Glutamatergic neuron (in vitro differentiated cells): ENCODE measurements around the gene HOOK2. TPM values are rescaled to one million over a fixed set of nuclear protein-coding genes. Genes with fewer than 3 reads are reported as not detected.
A peak's percentile ranks its signal among the peaks of the same experiment; 100 is the strongest.

Source experiments
- DNase-seq: peaks from one replicate; pipeline ENCODE4 v3.0.0; 2022
- H3K27ac Mint-ChIP-seq: one replicate; pipeline ENCODE4 v1.8.0; 2020; ENCODE audit warnings: mild to moderate bottlenecking, mixed read lengths, inconsistent platforms; ENCODE audit not compliant: unreplicated experiment
- H3K27me3 Mint-ChIP-seq: one replicate; pipeline ENCODE4 v1.8.0; 2020; ENCODE audit warnings: mild to moderate bottlenecking, moderate library complexity, mixed read lengths, inconsistent platforms; ENCODE audit not compliant: unreplicated experiment
- H3K36me3 Mint-ChIP-seq: one replicate; pipeline ENCODE4 v1.8.0; 2020; ENCODE audit warnings: mild to moderate bottlenecking, mixed read lengths, inconsistent platforms; ENCODE audit not compliant: unreplicated experiment
- H3K4me1 Mint-ChIP-seq: one replicate; pipeline ENCODE4 v1.8.0; 2020; ENCODE audit warnings: mild to moderate bottlenecking, low read depth, mixed read lengths, inconsistent platforms; ENCODE audit not compliant: unreplicated experiment
- H3K4me3 Mint-ChIP-seq: one replicate; pipeline ENCODE4 v1.8.0; 2020; ENCODE audit warnings: mild to moderate bottlenecking, mixed read lengths, inconsistent platforms; ENCODE audit not compliant: unreplicated experiment
- H3K9me3 Mint-ChIP-seq: one replicate; pipeline ENCODE4 v1.8.0; 2020; ENCODE audit warnings: mild to moderate bottlenecking, moderate library complexity, mixed read lengths, inconsistent platforms; ENCODE audit not compliant: unreplicated experiment
- total RNA-seq: library from RNA; stranded (reverse); fragmentation: NEBNext Ultra II Directional; extraction: Animal tissue kit (Norgen Biotek cat#: 25700); gene quantifications from one replicate; pipeline ENCODE4 v1.2.1, GENCODE V29; 2021; ENCODE audit not compliant: unreplicated experiment
- TF ChIP-seq, protein P1 (sequence below): fragments of 200-600 bp; sonication (generic); IDR thresholded peaks from one replicate; pipeline ENCODE4 v1.5.0; 2021; ENCODE audit not compliant: partially characterized antibody, unreplicated experiment

Gene HOOK2
- total RNA-seq, 1 donor from 2014 or later = 40.1 TPM

DNA sequence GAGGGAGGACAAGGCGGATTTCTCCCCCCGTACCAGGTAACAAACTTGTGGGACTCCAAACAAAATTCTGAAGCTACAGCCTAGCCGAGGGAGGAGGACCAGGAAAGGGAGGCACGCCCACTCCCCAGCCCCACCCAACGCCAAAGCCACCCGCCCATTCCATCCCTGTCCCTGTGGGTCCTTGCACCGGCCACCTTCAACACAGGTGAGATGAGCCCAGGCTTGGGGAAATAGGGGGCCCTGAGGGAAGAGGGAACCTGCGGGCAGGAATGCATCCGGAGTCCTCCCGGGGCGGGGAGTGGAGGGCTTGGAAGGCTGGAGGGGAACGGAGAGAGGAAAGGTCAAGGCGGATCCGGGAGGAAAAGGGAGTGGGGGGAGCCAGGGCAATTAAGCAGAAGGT is 23.7 kb downstream of the HOOK2 start, which contains the start of gene BEST2:
Gene BEST2 (plus strand): TSS at position 157 of the 400 bp plus-strand sequence. CDS start 802 bp downstream, outside the sequence.
- peaks cover 4% of the 10 kb centered on the region for H3K36me3 Mint-ChIP-seq
- TF ChIP-seq, protein P1, sequence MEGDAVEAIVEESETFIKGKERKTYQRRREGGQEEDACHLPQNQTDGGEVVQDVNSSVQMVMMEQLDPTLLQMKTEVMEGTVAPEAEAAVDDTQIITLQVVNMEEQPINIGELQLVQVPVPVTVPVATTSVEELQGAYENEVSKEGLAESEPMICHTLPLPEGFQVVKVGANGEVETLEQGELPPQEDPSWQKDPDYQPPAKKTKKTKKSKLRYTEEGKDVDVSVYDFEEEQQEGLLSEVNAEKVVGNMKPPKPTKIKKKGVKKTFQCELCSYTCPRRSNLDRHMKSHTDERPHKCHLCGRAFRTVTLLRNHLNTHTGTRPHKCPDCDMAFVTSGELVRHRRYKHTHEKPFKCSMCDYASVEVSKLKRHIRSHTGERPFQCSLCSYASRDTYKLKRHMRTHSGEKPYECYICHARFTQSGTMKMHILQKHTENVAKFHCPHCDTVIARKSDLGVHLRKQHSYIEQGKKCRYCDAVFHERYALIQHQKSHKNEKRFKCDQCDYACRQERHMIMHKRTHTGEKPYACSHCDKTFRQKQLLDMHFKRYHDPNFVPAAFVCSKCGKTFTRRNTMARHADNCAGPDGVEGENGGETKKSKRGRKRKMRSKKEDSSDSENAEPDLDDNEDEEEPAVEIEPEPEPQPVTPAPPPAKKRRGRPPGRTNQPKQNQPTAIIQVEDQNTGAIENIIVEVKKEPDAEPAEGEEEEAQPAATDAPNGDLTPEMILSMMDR = no peak
- peaks cover 3% of the 10 kb centered on the region for H3K9me3 Mint-ChIP-seq
- peak within 1 kb of the TSS; percentile 7 for H3K27ac Mint-ChIP-seq
- H3K27me3 Mint-ChIP-seq = peaks cover 15% of the 10 kb centered on the region
- no peak for DNase-seq
- peak within 1 kb of the TSS; percentile 2 for H3K4me3 Mint-ChIP-seq
- H3K4me1 Mint-ChIP-seq = peaks cover 12% of the 10 kb centered on the region

DNA sequence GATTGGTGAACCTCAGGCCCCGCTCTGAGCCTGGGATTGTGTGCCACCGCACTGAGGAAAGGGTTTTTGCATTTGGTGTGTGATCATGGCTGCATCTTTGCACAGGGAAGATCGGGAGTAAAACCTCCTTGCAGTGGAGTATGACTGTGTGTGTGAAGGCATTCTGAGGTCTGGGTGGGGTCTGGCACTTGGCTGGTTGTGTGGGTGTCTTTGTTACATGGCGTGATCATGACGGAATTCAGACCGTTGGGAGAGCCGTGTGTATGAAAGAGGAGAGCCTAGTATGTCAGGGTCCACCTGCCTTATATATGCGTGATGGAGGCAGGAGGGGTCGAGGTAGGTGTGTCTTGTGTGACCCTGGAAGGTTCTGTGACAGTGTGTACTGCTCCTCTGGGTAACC is 24.5 kb downstream of the HOOK2 start:
- TF ChIP-seq, protein P1 = no peak
- peaks cover 15% of the 10 kb centered on the region for H3K27me3 Mint-ChIP-seq

DNA sequence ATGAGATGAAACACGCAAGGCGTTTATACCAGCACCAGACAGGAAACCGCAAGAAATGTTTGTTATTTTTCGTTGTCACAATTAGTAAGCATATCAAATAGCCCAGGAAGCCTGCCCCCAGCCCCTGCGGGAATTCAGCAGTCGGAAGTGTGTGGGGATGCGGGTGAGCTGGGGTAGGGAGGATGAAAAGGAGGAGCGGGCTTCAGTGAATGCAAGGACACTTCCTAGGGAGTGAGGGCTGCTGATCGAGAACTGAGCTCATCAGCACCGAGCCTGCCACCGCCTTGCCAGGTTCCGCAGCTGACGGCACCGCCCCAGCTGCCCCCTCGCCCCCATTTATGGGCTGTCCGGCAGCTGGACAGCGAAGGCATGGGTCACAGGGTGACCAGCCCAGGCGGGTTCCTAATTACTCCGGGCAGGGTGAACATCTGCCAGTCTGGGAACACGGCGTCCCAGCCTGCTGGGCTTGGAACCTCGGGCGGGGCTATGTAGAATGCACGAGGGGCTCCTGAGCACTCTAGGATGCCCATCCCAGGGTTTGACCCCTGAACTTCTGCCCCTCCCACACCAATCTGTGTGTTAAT is 25.3 kb downstream of the HOOK2 start:
- H3K9me3 Mint-ChIP-seq = peaks cover 3% of the 10 kb centered on the region
- H3K27me3 Mint-ChIP-seq = peaks cover 15% of the 10 kb centered on the region
- H3K4me1 Mint-ChIP-seq = peaks cover 12% of the 10 kb centered on the region
- no peak overlapping the region for H3K27ac Mint-ChIP-seq
- peak overlapping the region; percentile 56 for H3K4me3 Mint-ChIP-seq
- peaks cover 4% of the 10 kb centered on the region for H3K36me3 Mint-ChIP-seq
- DNase-seq = peak; percentile 45
- TF ChIP-seq, protein P1 = no peak

More for the DNA sequence above, 24.5 kb downstream of the HOOK2 start:
- Mint-ChIP-seq H3K4me1 (peaks cover 12% of the 10 kb centered on the region), H3K4me3 (peak overlapping the region; percentile 2), H3K9me3 (peaks cover 3% of the 10 kb centered on the region), H3K27ac (peak overlapping the region; percentile 7), H3K36me3 (peaks cover 4% of the 10 kb centered on the region)
- no peak for DNase-seq

GRCh38 chr19:12748489-12748888 is 26.9 kb downstream of the HOOK2 start:
- DNase-seq = no peak
- peaks cover 4% of the 10 kb centered on the region for H3K36me3 Mint-ChIP-seq

More at GRCh38 chr19:12748489-12748888, 26.9 kb downstream of the HOOK2 start:
- no peak overlapping the region for H3K27ac Mint-ChIP-seq
- peaks cover 12% of the 10 kb centered on the region for H3K4me1 Mint-ChIP-seq
- TF ChIP-seq, protein P1 = no peak
- H3K4me3 Mint-ChIP-seq = no peak overlapping the region
- H3K27me3 Mint-ChIP-seq = peaks cover 15% of the 10 kb centered on the region
- H3K9me3 Mint-ChIP-seq = peaks cover 3% of the 10 kb centered on the region
